IPS DF 19.7 (cell line): ENCODE results near the gene EEIG1.

Source experiments
- DNase-seq: peaks from one replicate; pipeline ENCODE4 v3.0.0-alpha.2; 2013; ENCODE audit warnings: low read depth, low spot score

EEIG1 gene

DNA sequence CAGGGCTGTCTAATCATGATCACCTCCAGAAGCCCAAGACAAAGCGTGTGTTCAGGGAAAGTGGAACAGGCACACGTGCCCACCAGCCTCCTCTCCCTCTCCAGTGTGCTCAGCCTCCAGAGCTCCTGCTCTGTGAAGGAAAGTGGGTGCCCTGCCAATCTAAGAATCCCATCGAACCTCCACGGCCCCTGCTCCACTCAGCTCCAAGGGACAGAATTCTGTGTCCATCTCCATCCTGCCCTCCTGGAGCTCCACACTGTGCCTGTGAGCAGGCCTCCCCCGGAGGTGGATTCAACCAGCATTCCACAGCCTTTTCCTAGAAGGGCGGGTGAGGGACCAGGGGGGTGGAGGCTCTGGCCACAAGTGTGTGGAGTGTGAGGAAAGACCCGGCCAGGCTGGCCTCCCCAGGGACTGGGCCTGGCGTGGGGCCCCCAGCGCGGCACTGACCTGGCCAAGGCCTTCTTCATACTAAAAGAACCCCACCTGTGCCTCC lies 6.0 kb downstream of the EEIG1 start:
- no peak for DNase-seq

GRCh38 chr9:127974001-127974768 lies 6.6 kb downstream of the EEIG1 start:
- no peak for DNase-seq

DNA sequence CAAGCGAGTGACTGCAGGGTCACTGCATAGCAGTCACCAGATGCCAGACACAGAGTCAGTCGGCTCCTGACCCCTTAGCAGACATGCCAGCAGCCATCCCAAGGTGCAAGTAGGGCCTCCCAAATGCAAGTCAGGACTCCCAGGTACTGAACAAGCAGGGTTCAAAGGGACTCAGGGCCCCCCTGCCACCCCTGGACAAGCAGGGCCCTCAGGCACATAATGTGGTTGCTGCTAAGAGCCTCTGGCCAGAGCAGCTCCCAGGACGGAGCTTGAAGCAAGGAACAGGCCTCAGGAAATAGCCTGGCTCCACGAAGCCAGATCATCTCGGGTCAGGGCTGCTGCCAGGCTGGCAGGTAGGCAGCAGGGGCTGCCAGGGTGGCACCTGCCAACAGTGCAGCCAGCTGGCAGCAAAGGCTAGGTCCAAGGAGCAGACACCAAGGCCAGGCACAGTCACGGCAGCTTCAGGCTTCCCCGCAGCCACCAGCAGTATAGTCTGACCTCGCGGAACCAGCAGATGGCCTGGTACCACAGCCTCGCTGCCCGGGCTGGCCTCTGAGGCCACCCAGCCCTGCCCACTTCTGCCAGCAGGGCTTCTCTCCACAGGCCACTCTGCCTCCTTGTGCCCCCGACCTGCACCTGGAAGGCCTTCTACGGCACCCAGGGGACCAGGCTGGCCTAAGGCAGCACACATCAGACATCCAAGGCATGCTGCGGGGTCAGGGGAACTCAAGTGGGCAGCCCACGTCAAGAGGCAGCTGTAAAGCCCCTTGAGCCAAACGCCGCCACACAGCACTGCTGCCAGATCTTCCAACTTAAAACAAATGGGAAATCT lies 7.4 kb downstream of the EEIG1 start:
- DNase-seq, result no peak

- no peak for DNase-seq
Observed at GRCh38 chr9:127972236-127972871, 8.4 kb downstream of the EEIG1 start.

GRCh38 chr9:127971357-127972235 lies 9.2 kb downstream of the EEIG1 start:
- no peak for DNase-seq

- DNase-seq, result no peak
Observed at GRCh38 chr9:127970401-127971313, 10.1 kb downstream of the EEIG1 start.

GRCh38 chr9:127968700-127969383 lies 11.9 kb downstream of the EEIG1 start:
- DNase-seq, result no peak

GRCh38 chr9:127968042-127968441 lies 12.7 kb downstream of the EEIG1 start:
- no peak for DNase-seq

GRCh38 chr9:127967151-127967809 lies 13.5 kb downstream of the EEIG1 start:
- DNase-seq, result no peak

- DNase-seq, result no peak
Observed at GRCh38 chr9:127966416-127967150, 14.2 kb downstream of the EEIG1 start.

GRCh38 chr9:127965953-127966352 lies 14.8 kb downstream of the EEIG1 start:
- no peak for DNase-seq

DNA sequence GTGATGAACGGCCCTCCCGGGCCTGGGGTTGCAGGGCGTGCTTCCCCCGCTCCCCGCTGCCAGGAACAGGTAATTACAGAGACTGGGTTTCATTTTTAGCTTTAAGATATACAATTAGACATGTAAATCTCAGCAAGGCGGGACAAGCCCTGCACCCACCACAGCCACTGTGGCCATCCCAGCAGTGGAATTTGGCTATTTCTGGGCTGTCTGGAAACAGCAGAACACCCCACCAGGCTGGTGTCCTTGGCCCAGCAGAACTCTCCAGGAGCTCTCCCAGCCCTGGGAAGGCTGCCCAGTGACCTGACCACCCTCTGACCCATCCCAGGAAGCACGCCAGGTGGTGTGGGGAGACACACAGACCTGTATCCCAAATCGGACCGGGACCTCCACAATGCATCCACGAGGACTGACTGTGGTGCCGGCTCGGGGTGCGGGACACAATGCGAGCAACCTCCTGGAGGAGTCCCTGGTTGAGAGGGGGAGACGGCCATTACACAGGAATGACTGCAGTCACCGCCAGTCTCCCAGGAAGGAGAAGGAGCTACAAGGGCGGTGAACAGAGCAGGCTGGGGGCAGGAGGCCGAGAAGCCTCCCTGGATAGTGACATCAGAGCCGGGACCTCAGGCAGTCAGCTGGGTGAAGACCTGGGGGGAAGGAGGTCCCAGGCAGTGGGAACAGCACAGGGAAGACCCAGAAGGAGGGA lies 17.3 kb downstream of the EEIG1 start:
- DNase-seq, result no peak

DNA sequence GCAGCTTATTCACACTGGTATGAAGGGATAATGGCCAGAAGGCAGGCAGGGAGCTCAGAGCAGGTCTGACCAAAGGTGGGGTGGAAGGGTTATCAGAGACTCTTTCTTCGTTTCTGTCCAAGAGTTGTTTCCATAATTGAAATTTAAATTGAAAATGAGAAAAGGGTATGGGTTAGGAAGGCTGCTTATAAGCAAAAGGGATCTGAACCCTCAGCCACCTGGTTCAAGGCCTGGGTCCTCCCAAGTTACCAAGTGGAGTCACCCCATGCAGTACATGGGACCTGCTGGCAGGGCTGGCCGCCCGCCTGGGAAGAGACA lies 17.8 kb downstream of the EEIG1 start:
- DNase-seq, result no peak

DNA sequence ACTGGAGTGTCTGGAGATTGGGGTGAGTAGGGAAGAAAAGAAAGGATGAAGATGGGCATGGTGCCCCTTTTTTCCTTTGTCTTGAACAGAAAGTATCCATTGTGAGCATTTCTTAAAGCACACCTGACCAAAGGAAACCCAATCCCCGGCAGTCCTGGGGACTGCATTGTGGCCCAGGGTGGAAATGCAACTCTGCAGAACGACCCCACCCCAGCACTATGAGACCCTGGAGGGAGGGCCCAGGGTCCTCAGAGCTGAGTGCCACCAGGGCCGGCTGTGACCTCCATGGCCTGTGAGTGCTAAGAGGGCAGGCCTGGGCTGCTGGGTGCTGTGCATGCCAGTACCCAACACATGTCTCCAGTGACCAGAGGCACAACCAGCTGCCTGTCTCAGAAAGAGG lies 18.5 kb downstream of the EEIG1 start:
- DNase-seq, result no peak

GRCh38 chr9:127961613-127962155 lies 19.1 kb downstream of the EEIG1 start:
- no peak for DNase-seq

GRCh38 chr9:127961155-127961490 lies 19.7 kb downstream of the EEIG1 start:
- DNase-seq, result no peak

GRCh38 chr9:127960410-127961154 lies 20.2 kb downstream of the EEIG1 start:
- DNase-seq, result no peak
